Tibial nerve (tissue), 4 donors: ENCODE data around the gene SNPH. TPM values are rescaled to one million over a fixed set of nuclear protein-coding genes. Genes with fewer than 3 reads are reported as not detected.

ENCODE experiments used
- DNase-seq, 2 donors: peaks; one replicate each; pipeline ENCODE4 v3.0.0-alpha.2; 2019; ENCODE audit warnings: low spot score in 2 of 2
- H3K27ac ChIP-seq, 4 donors: fragments of 200-600 bp; sonication (generic) in 3 of 4; one replicate each; pipeline ENCODE4 v1.5.1; 2017 to 2019; ENCODE audit warnings: mild to moderate bottlenecking in 1 of 4
- H3K27me3 ChIP-seq, 2 donors: fragments of 200-600 bp; sonication (generic) in 1 of 2; one replicate each; pipeline versions ENCODE4 v1.5.1 to v1.6.0; 2017 to 2019
- H3K36me3 ChIP-seq, 3 donors: fragments of 200-600 bp; sonication (generic); one replicate each; pipeline ENCODE4 v1.5.1; 2018 to 2019
- H3K4me1 ChIP-seq, 4 donors: fragments of 200-600 bp; sonication (generic) in 3 of 4; one replicate each; pipeline ENCODE4 v1.5.1; 2017 to 2019
- H3K4me3 ChIP-seq, 4 donors: fragments of 200-600 bp; sonication (generic) in 3 of 4; one replicate each; pipeline ENCODE4 v1.5.1; 2017 to 2019; ENCODE audit warnings: mild to moderate bottlenecking in 1 of 4, moderate library complexity in 1 of 4
- H3K9me3 ChIP-seq, 4 donors: fragments of 200-600 bp; sonication (generic) in 3 of 4; one replicate each; pipeline ENCODE4 v1.5.1; 2017 to 2019
- EP300 ChIP-seq, 2 donors: sonication (generic); formaldehyde crosslinking; IDR thresholded peaks; one replicate each; pipeline ENCODE4 v1.6.1; 2017; ENCODE audit warnings: antibody characterized with exemption in 2 of 2, mild to moderate bottlenecking in 1 of 2
- POLR2A ChIP-seq, 2 donors: fragments of 450-650 bp; IDR thresholded peaks; one replicate each; pipeline ENCODE4 v1.6.1; 2017; ENCODE audit warnings: antibody characterized with exemption in 2 of 2, mild to moderate bottlenecking in 2 of 2, moderate library complexity in 2 of 2
- WGBS, 2 donors: methylation state at CpG; one replicate each; pipeline ENCODE4 v1.1.5; 2018; 5-methylcytosine and 5-hydroxymethylcytosine counted together
- total RNA-seq, 4 donors: library from RNA; depleted of rRNA; stranded (reverse); fragments of >200 nt; gene quantifications; one replicate each; pipeline ENCODE4 v1.1.0, GENCODE V29; 2016
- TF ChIP-seq, protein P1 (sequence below), 5 experiments: fragments of 200-600 bp in 3 of 5; fragments of 450-650 bp in 2 of 5; sonication (generic) in 3 of 5; IDR thresholded peaks; one replicate each; pipeline ENCODE4 v1.5.1; 2016 to 2019; ENCODE audit warnings: antibody characterized with exemption in 5 of 5, mild to moderate bottlenecking in 3 of 5, moderate library complexity in 2 of 5

Gene SNPH
- total RNA-seq, 4 donors from 2014 or later: 4.5 to 7.4 (median 6.9) TPM

DNA sequence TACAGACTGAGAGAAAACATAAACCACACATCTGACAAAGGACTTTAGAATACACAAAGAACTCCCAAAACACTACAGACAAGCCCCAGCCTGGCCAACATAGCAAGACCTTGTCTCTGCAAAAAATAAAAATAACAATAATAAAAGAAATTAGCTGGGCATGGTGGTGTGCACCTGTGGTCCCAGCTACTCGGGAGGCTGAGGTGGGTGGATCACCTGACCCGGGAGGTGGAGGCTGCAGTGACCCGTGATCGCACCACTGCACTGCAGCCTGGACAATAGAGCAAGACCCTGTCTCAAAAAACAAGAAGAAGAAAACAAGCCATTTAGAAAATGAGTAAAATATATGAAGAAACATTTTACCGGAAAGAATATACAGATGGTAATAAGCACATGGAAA, 49.7 kb downstream of the SNPH start:
- WGBS, 2 donors: 71 to 78% methylated on average over 5 of the region's 5 CpGs
- Histone ChIP-seq H3K4me3 (no peak overlapping the region), H3K27me3 (no peaks in the 10 kb centered on the region), H3K9me3 (no peaks in the 10 kb centered on the region), H3K4me1 (peaks cover 0 to 12% (median 2%) of the 10 kb centered on the region in 4 donors), H3K36me3 (no peaks in the 10 kb centered on the region), H3K27ac (no peak overlapping the region)
- DNase-seq: no peak
- TF ChIP-seq POLR2A (IDR thresholded peaks at IDR 0.05) (no peak), EP300 (IDR thresholded peaks at IDR 0.05) (no peak)
- TF ChIP-seq, protein P1, sequence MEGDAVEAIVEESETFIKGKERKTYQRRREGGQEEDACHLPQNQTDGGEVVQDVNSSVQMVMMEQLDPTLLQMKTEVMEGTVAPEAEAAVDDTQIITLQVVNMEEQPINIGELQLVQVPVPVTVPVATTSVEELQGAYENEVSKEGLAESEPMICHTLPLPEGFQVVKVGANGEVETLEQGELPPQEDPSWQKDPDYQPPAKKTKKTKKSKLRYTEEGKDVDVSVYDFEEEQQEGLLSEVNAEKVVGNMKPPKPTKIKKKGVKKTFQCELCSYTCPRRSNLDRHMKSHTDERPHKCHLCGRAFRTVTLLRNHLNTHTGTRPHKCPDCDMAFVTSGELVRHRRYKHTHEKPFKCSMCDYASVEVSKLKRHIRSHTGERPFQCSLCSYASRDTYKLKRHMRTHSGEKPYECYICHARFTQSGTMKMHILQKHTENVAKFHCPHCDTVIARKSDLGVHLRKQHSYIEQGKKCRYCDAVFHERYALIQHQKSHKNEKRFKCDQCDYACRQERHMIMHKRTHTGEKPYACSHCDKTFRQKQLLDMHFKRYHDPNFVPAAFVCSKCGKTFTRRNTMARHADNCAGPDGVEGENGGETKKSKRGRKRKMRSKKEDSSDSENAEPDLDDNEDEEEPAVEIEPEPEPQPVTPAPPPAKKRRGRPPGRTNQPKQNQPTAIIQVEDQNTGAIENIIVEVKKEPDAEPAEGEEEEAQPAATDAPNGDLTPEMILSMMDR (IDR thresholded peaks at IDR 0.05): no peak

DNA sequence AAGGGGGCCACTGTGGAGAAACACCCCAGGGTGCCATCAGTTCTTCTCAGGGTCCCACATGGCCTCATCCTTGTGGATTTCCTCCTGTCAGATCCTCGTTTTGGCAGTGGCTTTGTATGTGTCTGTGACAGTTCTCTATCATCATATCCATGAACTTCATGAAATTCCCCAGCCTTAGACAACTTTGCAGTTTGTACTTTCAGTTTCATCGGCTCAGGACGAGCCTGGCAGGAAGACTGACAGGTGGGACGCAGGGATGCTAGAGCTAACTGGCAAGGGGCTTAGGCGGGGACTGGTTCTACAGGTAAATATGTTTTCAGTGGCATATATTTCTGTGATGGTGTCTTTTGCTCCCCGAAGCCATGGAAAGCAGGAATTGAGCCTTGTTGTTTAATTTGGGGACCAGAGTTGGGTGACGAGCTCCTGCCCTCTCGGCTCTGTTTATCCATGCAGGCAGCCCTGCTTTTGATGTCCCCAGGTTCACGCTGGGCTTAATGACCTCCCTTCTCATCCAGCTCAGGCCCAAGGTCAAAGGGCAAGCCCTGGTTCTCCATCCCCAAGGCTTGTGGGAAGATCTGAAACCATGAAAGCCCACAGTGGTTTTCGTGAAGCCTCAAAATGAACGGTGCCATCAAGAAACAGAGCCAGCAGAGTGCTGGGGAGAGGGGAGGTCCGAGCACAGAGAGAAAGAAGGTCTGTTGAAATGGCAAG, 51.6 kb downstream of the SNPH start:
- no peak for TF ChIP-seq POLR2A (IDR thresholded peaks at IDR 0.05)
- TF ChIP-seq EP300 (IDR thresholded peaks at IDR 0.05): no peak
- TF ChIP-seq, protein P1 (IDR thresholded peaks at IDR 0.05): no peak
- Histone ChIP-seq H3K36me3 (no peaks in the 10 kb centered on the region), H3K9me3 (no peaks in the 10 kb centered on the region), H3K4me3 (no peak overlapping the region), H3K27ac (no peak overlapping the region), H3K4me1 (peaks cover 0 to 12% (median 2%) of the 10 kb centered on the region in 4 donors), H3K27me3 (no peaks in the 10 kb centered on the region)
- no peak for DNase-seq
- 38 to 41% methylated on average over 12 of the region's 12 CpGs for WGBS, 2 donors

DNA sequence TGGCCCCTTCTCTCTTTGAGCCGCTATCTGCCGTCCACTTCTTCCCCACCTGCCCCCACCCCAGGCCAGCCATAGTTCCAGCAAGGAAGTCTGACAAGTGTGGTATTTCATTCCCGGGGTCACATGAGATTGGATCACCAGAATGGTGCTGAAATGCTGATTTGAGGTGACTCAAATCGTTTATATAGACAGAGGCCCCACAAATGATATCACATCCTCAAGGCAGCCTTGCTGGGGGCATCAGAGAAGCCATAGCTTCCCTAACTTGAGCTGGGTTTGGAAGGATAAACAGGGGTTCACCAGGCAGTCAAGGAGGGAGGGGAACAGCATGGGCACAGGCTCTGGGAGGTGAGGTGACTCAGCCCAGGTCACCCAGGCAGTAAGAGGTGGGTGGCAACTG, 53.0 kb downstream of the SNPH start:
- no peaks in the 10 kb centered on the region for H3K9me3 ChIP-seq
- H3K36me3 ChIP-seq: no peaks in the 10 kb centered on the region
- H3K4me3 ChIP-seq: no peak overlapping the region
- DNase-seq: no peak
- no peak for TF ChIP-seq POLR2A (IDR thresholded peaks at IDR 0.05)
- TF ChIP-seq, protein P1 (IDR thresholded peaks at IDR 0.05): no peak
- TF ChIP-seq EP300 (IDR thresholded peaks at IDR 0.05): no peak
- WGBS, 2 donors: 81 to 88% methylated on average over 4 of the region's 4 CpGs
- H3K4me1 ChIP-seq: peaks cover 0 to under 1% (median 0%) of the 10 kb centered on the region in 4 donors
- no peaks in the 10 kb centered on the region for H3K27me3 ChIP-seq
- H3K27ac ChIP-seq: no peak overlapping the region

DNA sequence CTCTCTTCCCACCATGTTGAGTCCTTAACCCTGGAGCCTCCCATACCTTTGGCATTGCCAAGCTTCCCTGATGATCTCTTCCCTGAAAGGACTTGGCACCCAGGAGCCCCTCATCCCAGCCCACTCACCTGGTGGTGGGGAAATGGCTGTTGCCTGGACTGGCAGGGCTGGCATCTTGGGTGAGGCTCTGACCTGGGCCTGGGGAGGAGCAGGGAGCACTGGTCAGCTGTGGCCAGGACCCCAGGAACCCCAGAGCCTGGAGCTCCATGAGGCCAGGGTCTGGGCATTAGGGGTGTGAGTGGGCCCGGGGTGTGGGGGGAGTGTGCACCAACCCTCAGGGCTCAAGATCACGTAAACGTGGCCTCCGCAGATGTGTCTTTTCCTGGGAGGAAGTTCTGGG, 53.4 kb downstream of the SNPH start:
- no peak for DNase-seq
- H3K4me3 ChIP-seq: no peak overlapping the region
- no peak overlapping the region for H3K27ac ChIP-seq
- H3K9me3 ChIP-seq: no peaks in the 10 kb centered on the region
- TF ChIP-seq EP300 (IDR thresholded peaks at IDR 0.05) (no peak), POLR2A (IDR thresholded peaks at IDR 0.05) (no peak)
- TF ChIP-seq, protein P1 (IDR thresholded peaks at IDR 0.05): no peak
- 70% methylated on average over 3 of the region's 4 CpGs; no CpG with 5 or more reads in 1 of the 2 donors for WGBS, 2 donors
- H3K27me3 ChIP-seq: no peaks in the 10 kb centered on the region
- H3K36me3 ChIP-seq: no peaks in the 10 kb centered on the region
- peaks cover 0 to under 1% (median 0%) of the 10 kb centered on the region in 4 donors for H3K4me1 ChIP-seq

DNA sequence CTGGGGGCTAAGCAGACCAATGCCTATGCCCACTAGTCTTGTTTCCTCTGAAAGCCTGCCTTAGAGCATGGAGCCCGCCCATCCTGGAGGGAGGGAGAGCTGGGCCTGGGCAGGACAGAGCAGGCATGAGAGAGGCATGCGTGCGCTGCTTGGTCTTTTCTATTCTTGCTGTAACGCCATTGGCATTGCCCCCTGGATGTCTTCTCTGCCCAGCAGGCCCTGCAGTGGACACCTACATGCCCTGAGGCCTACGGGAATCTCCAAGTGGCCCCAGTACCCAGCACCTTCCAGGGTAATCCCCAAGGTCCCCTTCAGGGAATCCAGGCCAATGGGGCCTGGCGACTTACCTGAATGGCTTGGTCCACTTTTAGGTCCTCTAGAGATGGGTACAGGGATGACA, 53.9 kb downstream of the SNPH start:
- TF ChIP-seq, protein P1 (IDR thresholded peaks at IDR 0.05): no peak
- TF ChIP-seq EP300 (IDR thresholded peaks at IDR 0.05): no peak
- no peak for TF ChIP-seq POLR2A (IDR thresholded peaks at IDR 0.05)
- Histone ChIP-seq H3K4me1 (peaks cover 0 to 6% (median 2%) of the 10 kb centered on the region in 4 donors), H3K27ac (no peak overlapping the region), H3K27me3 (no peaks in the 10 kb centered on the region), H3K36me3 (no peaks in the 10 kb centered on the region), H3K9me3 (no peaks in the 10 kb centered on the region), H3K4me3 (no peak overlapping the region)
- DNase-seq: no peak
- WGBS, 2 donors: 89 to 93% methylated on average over 6 of the region's 6 CpGs
